WTC11 (cell line): ENCODE data around the gene ZFHX3. TPM values are rescaled to one million over a fixed set of nuclear protein-coding genes. Genes with fewer than 3 reads are reported as not detected.

Source experiments
- ATAC-seq: fragments of 200-7000 bp; cut with Tn5 transposase; 2 replicates; pipeline ENCODE4 v1.10.0; 2021; ENCODE audit warnings: mild to moderate bottlenecking, moderate library complexity
- CTCF ChIA-PET: fragments of 300-600 bp; sonication (Branson Sonifier 250); formaldehyde crosslinking; loops from one replicate; lab custom pipeline; 2021; ENCODE audit warnings: antibody characterized with exemption; lab: Charles Lee
- POLR2A ChIA-PET: fragments of 350-600 bp; sonication (Branson Sonifier 250); formaldehyde crosslinking; loops from one replicate; lab custom pipeline; 2021; ENCODE audit warnings: antibody characterized with exemption; lab: Charles Lee
- DNase-seq: peaks from one replicate; pipeline ENCODE4 v3.0.0; 2021; ENCODE audit warnings: low spot score
- H3K27ac Mint-ChIP-seq: 2 replicates; pipeline ENCODE4 v1.8.0; 2021; ENCODE audit warnings: mixed read lengths
- H3K27me3 Mint-ChIP-seq: 2 replicates; pipeline ENCODE4 v1.8.0; 2021; ENCODE audit warnings: low read depth, mild to moderate bottlenecking, moderate library complexity, mixed read lengths
- H3K36me3 Mint-ChIP-seq: 2 replicates; pipeline ENCODE4 v1.8.0; 2021; ENCODE audit warnings: mixed read lengths
- H3K4me1 Mint-ChIP-seq: 2 replicates; pipeline ENCODE4 v1.8.0; 2022; ENCODE audit warnings: mixed read lengths
- H3K4me3 Mint-ChIP-seq: 2 replicates; pipeline ENCODE4 v1.8.0; 2021; ENCODE audit warnings: mild to moderate bottlenecking, moderate library complexity, mixed read lengths
- H3K9me3 Mint-ChIP-seq: 2 replicates; pipeline ENCODE4 v1.8.0; 2021; ENCODE audit warnings: mixed read lengths
- ATF1 ChIP-seq: sonication (generic); formaldehyde crosslinking; IDR thresholded peaks from 2 replicates; pipeline ENCODE4 v1.8.1; 2023; ENCODE audit warnings: mild to moderate bottlenecking, moderate library complexity, missing genetic modification reagents
- ELF4 ChIP-seq: sonication (generic); formaldehyde crosslinking; IDR thresholded peaks from 2 replicates; pipeline ENCODE4 v1.8.1; 2022; ENCODE audit warnings: low read depth, mild to moderate bottlenecking, moderate library complexity, missing genetic modification reagents
- EMX1 ChIP-seq: fragments of 250-450 bp; sonication (Bioruptor Pico); IDR thresholded peaks from 2 replicates; pipeline ENCODE4 v1.8.0; 2021; ENCODE audit warnings: mild to moderate bottlenecking
- ETV6 ChIP-seq: sonication (generic); formaldehyde crosslinking; IDR thresholded peaks from 2 replicates; pipeline ENCODE4 v1.8.1; 2022; ENCODE audit warnings: mild to moderate bottlenecking, missing genetic modification reagents
- GTF2I ChIP-seq: fragments of 250-450 bp; sonication (Bioruptor Pico); conservative IDR thresholded peaks from 2 replicates; pipeline ENCODE4 v1.4.0; 2021; ENCODE audit warnings: mild to moderate bottlenecking
- MAX ChIP-seq: sonication (generic); formaldehyde crosslinking; IDR thresholded peaks from 2 replicates; pipeline ENCODE4 v1.8.0; 2022; ENCODE audit warnings: mild to moderate bottlenecking, missing genetic modification reagents
- NFATC4 ChIP-seq: fragments of 250-450 bp; sonication (Bioruptor Pico); IDR thresholded peaks from 2 replicates; pipeline ENCODE4 v1.9.0; 2021; ENCODE audit warnings: mild to moderate bottlenecking
- OVOL2 ChIP-seq: fragments of 250-450 bp; sonication (Bioruptor Pico); IDR thresholded peaks from 2 replicates; pipeline ENCODE4 v1.9.0; 2021; ENCODE audit warnings: mild to moderate bottlenecking, borderline replicate concordance
- PRRX2 ChIP-seq: fragments of 250-450 bp; sonication (Bioruptor Pico); IDR thresholded peaks from 2 replicates; pipeline ENCODE4 v1.8.0; 2021; ENCODE audit warnings: mild to moderate bottlenecking
- RORB ChIP-seq: fragments of 250-450 bp; sonication (Bioruptor Pico); IDR thresholded peaks from 2 replicates; pipeline ENCODE4 v1.9.0; 2021; ENCODE audit warnings: mild to moderate bottlenecking
- SMAD3 ChIP-seq: sonication (generic); formaldehyde crosslinking; IDR thresholded peaks from 2 replicates; pipeline ENCODE4 v1.8.0; 2022; ENCODE audit warnings: missing genetic modification reagents, mild to moderate bottlenecking, borderline replicate concordance
- ZBTB21 ChIP-seq: sonication (generic); formaldehyde crosslinking; IDR thresholded peaks from 2 replicates; pipeline ENCODE4 v1.8.1; 2023; ENCODE audit warnings: mild to moderate bottlenecking, missing genetic modification reagents, borderline replicate concordance
- ZNF396 ChIP-seq: fragments of 250-450 bp; sonication (Bioruptor Pico); IDR thresholded peaks from 2 replicates; pipeline ENCODE4 v1.8.0; 2021; ENCODE audit warnings: mild to moderate bottlenecking, moderate library complexity, borderline replicate concordance
- ZNF416 ChIP-seq: fragments of 250-450 bp; sonication (Bioruptor Pico); IDR thresholded peaks from 2 replicates; pipeline ENCODE4 v1.9.0; 2021; ENCODE audit warnings: mild to moderate bottlenecking, inconsistent platforms
- ZNF423 ChIP-seq: fragments of 250-450 bp; sonication (Bioruptor Pico); IDR thresholded peaks from 2 replicates; pipeline ENCODE4 v2.1.2; 2022; ENCODE audit warnings: mild to moderate bottlenecking, moderate library complexity
- total RNA-seq: library from RNA; stranded (reverse); gene quantifications from 3 replicates; pipeline ENCODE4 v1.2.3, GENCODE V29; 2021
- TF ChIP-seq, protein P1 (sequence below): sonication (generic); formaldehyde crosslinking; IDR thresholded peaks from 2 replicates; pipeline ENCODE4 v1.8.1; 2022; ENCODE audit warnings: low read depth, missing genetic modification reagents, borderline replicate concordance
- TF ChIP-seq, protein P2 (sequence below): sonication (generic); formaldehyde crosslinking; IDR thresholded peaks from 2 replicates; pipeline ENCODE4 v1.8.0; 2023; ENCODE audit warnings: missing genetic modification reagents, mild to moderate bottlenecking, borderline replicate concordance
- TF ChIP-seq, protein P3 (sequence below): sonication (generic); formaldehyde crosslinking; conservative IDR thresholded peaks from 2 replicates; pipeline ENCODE4 v1.8.1; 2022; ENCODE audit warnings: mild to moderate bottlenecking, missing genetic modification reagents
- TF ChIP-seq, protein P4 (sequence below): sonication (generic); formaldehyde crosslinking; IDR thresholded peaks from 2 replicates; pipeline ENCODE4 v1.8.0; 2023; ENCODE audit warnings: missing genetic modification reagents

The ZFHX3 gene
- total RNA-seq, 1 experiment from 2014 or later, result 5.7 TPM

DNA sequence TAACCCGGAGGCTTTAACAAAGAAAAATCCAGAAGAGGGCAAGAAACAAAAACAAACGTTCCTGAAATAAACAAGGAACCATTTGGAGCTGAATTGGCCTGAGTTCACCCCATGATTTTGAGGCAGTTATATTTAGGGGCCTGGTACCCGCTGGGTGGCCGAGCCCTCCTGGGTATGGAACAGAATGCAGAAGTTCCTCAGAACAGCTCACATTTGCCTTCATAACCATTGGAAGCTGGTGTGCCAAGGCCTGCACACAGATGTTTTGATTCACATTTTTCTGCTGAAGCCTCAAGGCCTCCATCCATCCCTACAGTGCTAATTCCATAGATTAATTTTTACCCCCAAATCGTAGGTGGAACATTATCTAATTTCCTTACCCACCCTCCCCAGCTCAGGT, 3.3 kb upstream of the ZFHX3 start:
- ChIA-PET CTCF (interaction anchor here (0.8 to 1.2 kb wide), 4 partner anchors 10 to 219 kb away, joined by 3 to 5 read pairs (median 4); no protein-coding TSS in a partner anchor), POLR2A (no interaction called here)
- ATAC-seq (no peak), DNase-seq (no peak)
- H3K4me1 Mint-ChIP-seq, result peaks cover 22% of the 10 kb centered on the region
- H3K36me3 Mint-ChIP-seq, result no peaks in the 10 kb centered on the region
- H3K27ac Mint-ChIP-seq, result no peak overlapping the region
- H3K4me3 Mint-ChIP-seq, result no peak overlapping the region
- H3K27me3 Mint-ChIP-seq, result peaks cover 14% of the 10 kb centered on the region
- TF ChIP-seq, protein P1, sequence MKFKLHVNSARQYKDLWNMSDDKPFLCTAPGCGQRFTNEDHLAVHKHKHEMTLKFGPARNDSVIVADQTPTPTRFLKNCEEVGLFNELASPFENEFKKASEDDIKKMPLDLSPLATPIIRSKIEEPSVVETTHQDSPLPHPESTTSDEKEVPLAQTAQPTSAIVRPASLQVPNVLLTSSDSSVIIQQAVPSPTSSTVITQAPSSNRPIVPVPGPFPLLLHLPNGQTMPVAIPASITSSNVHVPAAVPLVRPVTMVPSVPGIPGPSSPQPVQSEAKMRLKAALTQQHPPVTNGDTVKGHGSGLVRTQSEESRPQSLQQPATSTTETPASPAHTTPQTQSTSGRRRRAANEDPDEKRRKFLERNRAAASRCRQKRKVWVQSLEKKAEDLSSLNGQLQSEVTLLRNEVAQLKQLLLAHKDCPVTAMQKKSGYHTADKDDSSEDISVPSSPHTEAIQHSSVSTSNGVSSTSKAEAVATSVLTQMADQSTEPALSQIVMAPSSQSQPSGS (CRISPR knock-in tag), result no peak
- no peak for TF ChIP-seq PRRX2
- TF ChIP-seq EMX1 (CRISPR knock-in tag), result no peak
- no peak for TF ChIP-seq ZBTB21 (CRISPR knock-in tag)
- no peaks in the 10 kb centered on the region for H3K9me3 Mint-ChIP-seq

- H3K4me1 Mint-ChIP-seq, result peaks cover 27% of the 10 kb centered on the region
- H3K9me3 Mint-ChIP-seq, result no peaks in the 10 kb centered on the region
- no peak overlapping the region for H3K4me3 Mint-ChIP-seq
- ATAC-seq, result peak; percentile 6; the same call in 1 of the 2 replicates
- CTCF ChIA-PET, result interaction anchor here (0.6 to 1.7 kb wide), 7 partner anchors 8 to 218 kb away, joined by 3 to 6 read pairs (median 4); no protein-coding TSS in a partner anchor
- peaks cover 21% of the 10 kb centered on the region for H3K27me3 Mint-ChIP-seq
- TF ChIP-seq, protein P2, sequence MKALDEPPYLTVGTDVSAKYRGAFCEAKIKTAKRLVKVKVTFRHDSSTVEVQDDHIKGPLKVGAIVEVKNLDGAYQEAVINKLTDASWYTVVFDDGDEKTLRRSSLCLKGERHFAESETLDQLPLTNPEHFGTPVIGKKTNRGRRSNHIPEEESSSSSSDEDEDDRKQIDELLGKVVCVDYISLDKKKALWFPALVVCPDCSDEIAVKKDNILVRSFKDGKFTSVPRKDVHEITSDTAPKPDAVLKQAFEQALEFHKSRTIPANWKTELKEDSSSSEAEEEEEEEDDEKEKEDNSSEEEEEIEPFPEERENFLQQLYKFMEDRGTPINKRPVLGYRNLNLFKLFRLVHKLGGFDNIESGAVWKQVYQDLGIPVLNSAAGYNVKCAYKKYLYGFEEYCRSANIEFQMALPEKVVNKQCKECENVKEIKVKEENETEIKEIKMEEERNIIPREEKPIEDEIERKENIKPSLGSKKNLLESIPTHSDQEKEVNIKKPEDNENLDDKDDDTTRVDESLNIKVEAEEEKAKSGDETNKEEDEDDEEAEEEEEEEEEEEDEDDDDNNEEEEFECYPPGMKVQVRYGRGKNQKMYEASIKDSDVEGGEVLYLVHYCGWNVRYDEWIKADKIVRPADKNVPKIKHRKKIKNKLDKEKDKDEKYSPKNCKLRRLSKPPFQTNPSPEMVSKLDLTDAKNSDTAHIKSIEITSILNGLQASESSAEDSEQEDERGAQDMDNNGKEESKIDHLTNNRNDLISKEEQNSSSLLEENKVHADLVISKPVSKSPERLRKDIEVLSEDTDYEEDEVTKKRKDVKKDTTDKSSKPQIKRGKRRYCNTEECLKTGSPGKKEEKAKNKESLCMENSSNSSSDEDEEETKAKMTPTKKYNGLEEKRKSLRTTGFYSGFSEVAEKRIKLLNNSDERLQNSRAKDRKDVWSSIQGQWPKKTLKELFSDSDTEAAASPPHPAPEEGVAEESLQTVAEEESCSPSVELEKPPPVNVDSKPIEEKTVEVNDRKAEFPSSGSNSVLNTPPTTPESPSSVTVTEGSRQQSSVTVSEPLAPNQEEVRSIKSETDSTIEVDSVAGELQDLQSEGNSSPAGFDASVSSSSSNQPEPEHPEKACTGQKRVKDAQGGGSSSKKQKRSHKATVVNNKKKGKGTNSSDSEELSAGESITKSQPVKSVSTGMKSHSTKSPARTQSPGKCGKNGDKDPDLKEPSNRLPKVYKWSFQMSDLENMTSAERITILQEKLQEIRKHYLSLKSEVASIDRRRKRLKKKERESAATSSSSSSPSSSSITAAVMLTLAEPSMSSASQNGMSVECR (CRISPR knock-in tag), result no peak
- TF ChIP-seq ZNF396 (CRISPR knock-in tag) (no peak), ELF4 (CRISPR knock-in tag) (no peak), ETV6 (no peak), RORB (no peak), OVOL2 (CRISPR knock-in tag) (no peak), ZNF423 (CRISPR knock-in tag) (no peak), MAX (CRISPR knock-in tag) (no peak), ZNF416 (no peak), ZBTB21 (CRISPR knock-in tag) (no peak), GTF2I (CRISPR knock-in tag) (no peak), SMAD3 (CRISPR knock-in tag) (no peak), ATF1 (CRISPR knock-in tag) (no peak), NFATC4 (CRISPR knock-in tag) (no peak)
- TF ChIP-seq, protein P3, sequence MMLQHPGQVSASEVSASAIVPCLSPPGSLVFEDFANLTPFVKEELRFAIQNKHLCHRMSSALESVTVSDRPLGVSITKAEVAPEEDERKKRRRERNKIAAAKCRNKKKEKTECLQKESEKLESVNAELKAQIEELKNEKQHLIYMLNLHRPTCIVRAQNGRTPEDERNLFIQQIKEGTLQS, result no peak
- TF ChIP-seq, protein P4, sequence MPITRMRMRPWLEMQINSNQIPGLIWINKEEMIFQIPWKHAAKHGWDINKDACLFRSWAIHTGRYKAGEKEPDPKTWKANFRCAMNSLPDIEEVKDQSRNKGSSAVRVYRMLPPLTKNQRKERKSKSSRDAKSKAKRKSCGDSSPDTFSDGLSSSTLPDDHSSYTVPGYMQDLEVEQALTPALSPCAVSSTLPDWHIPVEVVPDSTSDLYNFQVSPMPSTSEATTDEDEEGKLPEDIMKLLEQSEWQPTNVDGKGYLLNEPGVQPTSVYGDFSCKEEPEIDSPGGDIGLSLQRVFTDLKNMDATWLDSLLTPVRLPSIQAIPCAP (CRISPR knock-in tag), result no peak
- no peak for DNase-seq
- POLR2A ChIA-PET, result no interaction called here
- H3K27ac Mint-ChIP-seq, result no peak overlapping the region
- no peaks in the 10 kb centered on the region for H3K36me3 Mint-ChIP-seq
Measured at GRCh38 chr16:73050201-73051099, 2.5 kb upstream of the ZFHX3 start.
